Measurements from ENCODE around the gene TTF1.
A peak's percentile ranks its signal among the peaks of the same experiment; 100 is the strongest.

Gene TTF1

GRCh38 chr9:132406554-132407122, at the start of gene TTF1:
TTF1 (minus strand) TSS chr9:132406840; CDS start chr9:132402821, 4,019 bp downstream.
- peak; percentile 88 to 90 for DNase-seq (ENCODE audit: low read depth in 1 of 2, low spot score in 1 of 2)

- no peak for DNase-seq (ENCODE audit: low read depth in 1 of 2, low spot score in 1 of 2)
These were observed 49.6 kb upstream of the TTF1 start for GRCh38 chr9:132456241-132456640.

- no peak for DNase-seq (ENCODE audit: low read depth in 1 of 2, low spot score in 1 of 2)
These were observed 44.6 kb upstream of the TTF1 start for GRCh38 chr9:132451276-132451675.

GRCh38 chr9:132447902-132448301, 41.3 kb upstream of the TTF1 start:
- no peak for DNase-seq (ENCODE audit: low read depth in 1 of 2, low spot score in 1 of 2)

- no peak for DNase-seq (ENCODE audit: low read depth in 1 of 2, low spot score in 1 of 2)
These were observed 40.7 kb upstream of the TTF1 start for GRCh38 chr9:132447346-132447745.

GRCh38 chr9:132446887-132447286, 40.2 kb upstream of the TTF1 start:
- no peak for DNase-seq (ENCODE audit: low read depth in 1 of 2, low spot score in 1 of 2)

GRCh38 chr9:132443951-132444607, 37.4 kb upstream of the TTF1 start:
- DNase-seq (ENCODE audit: low read depth in 1 of 2, low spot score in 1 of 2) = no peak

GRCh38 chr9:132441404-132441803, 34.8 kb upstream of the TTF1 start:
- no peak for DNase-seq (ENCODE audit: low read depth in 1 of 2, low spot score in 1 of 2)

GRCh38 chr9:132440735-132441134, 34.1 kb upstream of the TTF1 start:
- no peak for DNase-seq (ENCODE audit: low read depth in 1 of 2, low spot score in 1 of 2)

GRCh38 chr9:132439153-132439552, 32.5 kb upstream of the TTF1 start:
- no peak for DNase-seq (ENCODE audit: low read depth in 1 of 2, low spot score in 1 of 2)

- no peak for DNase-seq (ENCODE audit: low read depth in 1 of 2, low spot score in 1 of 2)
These were observed 28.2 kb upstream of the TTF1 start for GRCh38 chr9:132434881-132435280.

- DNase-seq (ENCODE audit: low read depth in 1 of 2, low spot score in 1 of 2) = no peak
These were observed 24.4 kb upstream of the TTF1 start for GRCh38 chr9:132430998-132431397.

- no peak for DNase-seq (ENCODE audit: low read depth in 1 of 2, low spot score in 1 of 2)
These were observed 20.2 kb upstream of the TTF1 start for GRCh38 chr9:132426639-132427414.

GRCh38 chr9:132425675-132426062, 19.0 kb upstream of the TTF1 start:
- DNase-seq (ENCODE audit: low read depth in 1 of 2, low spot score in 1 of 2) = no peak

- no peak for DNase-seq (ENCODE audit: low read depth in 1 of 2, low spot score in 1 of 2)
These were observed 18.4 kb upstream of the TTF1 start for GRCh38 chr9:132424857-132425674.

GRCh38 chr9:132423503-132423902, 16.9 kb upstream of the TTF1 start:
- no peak for DNase-seq (ENCODE audit: low read depth in 1 of 2, low spot score in 1 of 2)

- no peak for DNase-seq (ENCODE audit: low read depth in 1 of 2, low spot score in 1 of 2)
These were observed 15.9 kb upstream of the TTF1 start for GRCh38 chr9:132422574-132422973.

GRCh38 chr9:132418726-132419363, 12.2 kb upstream of the TTF1 start:
- no peak for DNase-seq (ENCODE audit: low read depth in 1 of 2, low spot score in 1 of 2)

- DNase-seq (ENCODE audit: low read depth in 1 of 2, low spot score in 1 of 2) = no peak
These were observed 8.5 kb upstream of the TTF1 start for GRCh38 chr9:132415181-132415580.

GRCh38 chr9:132414731-132415130, 8.1 kb upstream of the TTF1 start:
- no peak for DNase-seq (ENCODE audit: low read depth in 1 of 2, low spot score in 1 of 2)

- DNase-seq (ENCODE audit: low read depth in 1 of 2, low spot score in 1 of 2) = no peak
These were observed 7.3 kb upstream of the TTF1 start for GRCh38 chr9:132413926-132414325.

Measured in activated T-helper 1 cell treated with anti-CD3 and anti-CD28 coated beads, Interleukin-2, amount 50 U/mL, for 16 hours (primary cell).